HCT116 (cell line): ENCODE data around the gene S100A2. TPM values are rescaled to one million over a fixed set of nuclear protein-coding genes. Genes with fewer than 3 reads are reported as not detected.

ENCODE experiments used
- ATAC-seq: fragments of 200-7000 bp; cut with Tn5 transposase; 2 replicates; pipeline ENCODE4 v1.9.1; 2020; ENCODE audit warnings: mild to moderate bottlenecking, moderate library complexity
- BruUV-seq: library from RNA; stranded (reverse); fragments of 400-500 nt; replicated peaks from 2 replicates; lab custom pipeline; 2021; lab: Mats Ljungman, UMichigan
- CTCF ChIA-PET: fragments of 300-600 bp; sonication (Branson Sonifier 250); formaldehyde crosslinking; loops from one replicate; lab custom pipeline; 2021; ENCODE audit warnings: antibody characterized with exemption; lab: Charles Lee
- POLR2A ChIA-PET: fragments of 300-600, 350-600 bp; sonication (Branson Sonifier 250); formaldehyde crosslinking; loops from one replicate; lab custom pipeline; 2021; ENCODE audit warnings: antibody characterized with exemption; lab: Charles Lee
- RAD21 ChIA-PET, 2 experiments: fragments of 300-600 bp; sonication (Branson Sonifier 250); formaldehyde crosslinking; loops; one replicate each; lab custom pipeline; 2023; ENCODE audit warnings: low total read pairs in 2 of 2; ENCODE audit not compliant: uncharacterized antibody in 2 of 2, unreplicated experiment in 2 of 2, low non-redundant PET in 1 of 2; lab: Charles Lee
- DNase-seq: peaks from one replicate; pipeline ENCODE4 v3.0.0-alpha.2; 2010; ENCODE audit warnings: low read depth, low spot score
- H2AFZ ChIP-seq: fragments of 200-600 bp; shearing (Covaris generic), sonication (generic); 2 replicates; pipeline ENCODE4 v1.6.1; 2017; ENCODE audit warnings: low read depth, mixed run types, mixed read lengths, antibody characterized with exemption, low read length; ENCODE audit not compliant: poor library complexity, severe bottlenecking
- H3K27ac ChIP-seq: 2 replicates; pipeline ENCODE4 v1.5.1; 2012; ENCODE audit warnings: low read depth, low read length
- H3K27me3 ChIP-seq: fragments of 200-600 bp; sonication (generic); 2 replicates; pipeline ENCODE4 v1.6.1; 2016; ENCODE audit warnings: mixed run types, low read length, mixed read lengths; ENCODE audit not compliant: insufficient read depth
- H3K36me3 ChIP-seq, 2 experiments: fragments of 200-500 bp in 1 of 2; fragments of 200-600 bp in 1 of 2; sonication (Bioruptor generic) in 1 of 2; sonication (generic) in 1 of 2; 2 replicates each; pipeline versions ENCODE4 v1.5.1 to v1.6.1; 2014 to 2016; ENCODE audit warnings: low read length in 2 of 2, inconsistent platforms in 1 of 2, mixed read lengths in 1 of 2, mixed run types in 1 of 2; ENCODE audit not compliant: insufficient read depth in 2 of 2, control insufficient read depth in 1 of 2
- H3K4me1 ChIP-seq, 2 experiments: fragments of 200-600 bp in 1 of 2; sonication (generic) in 1 of 2; 2 replicates each; pipeline versions ENCODE4 v1.5.1 to v1.6.1; 2012 to 2017; ENCODE audit warnings: low read length in 2 of 2, inconsistent platforms in 1 of 2, mild to moderate bottlenecking in 1 of 2, mixed read lengths in 1 of 2, mixed run types in 1 of 2, moderate library complexity in 1 of 2; ENCODE audit not compliant: insufficient read depth in 2 of 2, control insufficient read depth in 1 of 2
- H3K4me2 ChIP-seq: fragments of 200-600 bp; sonication (generic); 2 replicates; pipeline ENCODE4 v1.6.1; 2017; ENCODE audit warnings: mixed run types, low read length, mixed read lengths
- H3K4me3 ChIP-seq, 2 experiments: fragments of 200-600 bp in 1 of 2; sonication (generic) in 1 of 2; replicated peaks in 1 of 2; 2 replicates each; pipeline ENCODE4 v1.5.1; 2011 to 2016; ENCODE audit warnings: low read length in 2 of 2, control low read depth in 1 of 2, low read depth in 1 of 2, mild to moderate bottlenecking in 1 of 2, mixed read lengths in 1 of 2, mixed run types in 1 of 2
- H3K79me2 ChIP-seq: fragments of 200-600 bp; sonication (generic); 2 replicates; pipeline ENCODE4 v1.6.1; 2017; ENCODE audit warnings: mild to moderate bottlenecking, mixed run types, low read length, moderate library complexity, mixed read lengths; ENCODE audit not compliant: insufficient read depth
- H3K9ac ChIP-seq: fragments of 200-600 bp; sonication (generic); 2 replicates; pipeline ENCODE4 v1.6.1; 2016; ENCODE audit warnings: low read length, mixed read lengths
- H3K9me2 ChIP-seq: fragments of 200-600 bp; sonication (generic), shearing (Covaris generic); 2 replicates; pipeline ENCODE4 v1.6.1; 2017; ENCODE audit warnings: mixed run types, mild to moderate bottlenecking, moderate library complexity; ENCODE audit not compliant: insufficient read depth
- H3K9me3 ChIP-seq, 2 experiments: fragments of 200-500 bp in 1 of 2; fragments of 200-600 bp in 1 of 2; sonication (Bioruptor generic) in 1 of 2; sonication (generic) in 1 of 2; 2 replicates each; pipeline ENCODE4 v1.6.1; 2014 to 2017; ENCODE audit warnings: low read length in 2 of 2, mixed read lengths in 2 of 2, inconsistent platforms in 1 of 2, low read depth in 1 of 2, mild to moderate bottlenecking in 1 of 2, mixed run types in 1 of 2, moderate library complexity in 1 of 2; ENCODE audit not compliant: control insufficient read depth in 1 of 2, insufficient read depth in 1 of 2
- H4K20me1 ChIP-seq: fragments of 200-600 bp; sonication (generic), shearing (Covaris generic); 2 replicates; pipeline ENCODE4 v1.6.1; 2017; ENCODE audit warnings: mixed run types, mild to moderate bottlenecking, moderate library complexity; ENCODE audit not compliant: insufficient read depth
- ATF3 ChIP-seq: IDR thresholded peaks from 2 replicates; pipeline ENCODE4 v1.6.1; 2012
- CBX3 ChIP-seq: IDR thresholded peaks from 2 replicates; pipeline ENCODE4 v1.6.1; 2012; ENCODE audit warnings: low read depth
- CEBPB ChIP-seq: IDR thresholded peaks from 2 replicates; pipeline ENCODE4 v1.6.1; 2012; ENCODE audit warnings: low read depth
- ELF1 ChIP-seq: IDR thresholded peaks from 2 replicates; pipeline ENCODE4 v1.6.1; 2012; ENCODE audit warnings: low read depth, borderline replicate concordance
- EZH2 ChIP-seq: fragments of 200-600 bp; sonication (generic); IDR thresholded peaks from 2 replicates; pipeline ENCODE4 v1.6.1; 2017; ENCODE audit warnings: antibody characterized with exemption, mixed run types
- FOSL1 ChIP-seq: IDR thresholded peaks from 2 replicates; pipeline ENCODE4 v1.6.1; 2012; ENCODE audit warnings: low read depth
- POLR2A ChIP-seq: IDR thresholded peaks from 2 replicates; pipeline ENCODE4 v1.7.0; 2011; ENCODE audit warnings: borderline replicate concordance; ENCODE audit not compliant: insufficient read depth, insufficient read length; ENCODE audit errors: extremely low read depth
- POLR2AphosphoS5 ChIP-seq: IDR thresholded peaks from 2 replicates; pipeline ENCODE4 v1.6.1; 2011; ENCODE audit warnings: mild to moderate bottlenecking, low read depth, low read length, moderate library complexity
- REST ChIP-seq: IDR thresholded peaks from 2 replicates; pipeline ENCODE4 v1.6.1; 2012; ENCODE audit warnings: low read depth
- SRF ChIP-seq: IDR thresholded peaks from 2 replicates; pipeline ENCODE4 v1.6.1; 2012; ENCODE audit warnings: low read depth
- ZBTB33 ChIP-seq: IDR thresholded peaks from 2 replicates; pipeline ENCODE4 v1.6.1; 2011; ENCODE audit warnings: mild to moderate bottlenecking, low read length, moderate library complexity; ENCODE audit not compliant: insufficient replicate concordance; ENCODE audit errors: extremely low read depth
- ZNF274 ChIP-seq: fragments of 200-500 bp; sonication (Bioruptor generic); IDR thresholded peaks from 2 replicates; pipeline ENCODE4 v1.6.1; 2014; ENCODE audit warnings: mild to moderate bottlenecking, low read depth, low read length, inconsistent platforms
- intact Hi-C: fragments of 100-400 bp; cut with micrococcal nuclease; formaldehyde crosslinking; loops from 2 replicates; pipeline ENCODE4 v1.10.0; 2022
- total RNA-seq: library from RNA; stranded (reverse); gene quantifications from one replicate; pipeline ENCODE4 v1.2.1, GENCODE V29; 2021; ENCODE audit not compliant: unreplicated experiment

S100A2 gene
- total RNA-seq, 1 experiment from 2014 or later: 24.8 TPM

- no peak overlapping the region for H2AFZ ChIP-seq
- peak overlapping the region; percentile 77 for H3K4me2 ChIP-seq
- H3K27ac ChIP-seq: no peak overlapping the region; the same call in 1 of the 2 replicates
- ChIA-PET POLR2A (interaction anchor here (1.1 to 8.1 kb wide), 2 partner anchors 15 to 16 kb away, joined by 3 to 78 read pairs; partner anchors contain the start of gene S100A6), RAD21 (no interaction called here), CTCF (interaction anchor here (2.6 kb wide), 1 partner anchor 16 kb away, joined by 11 read pairs; no protein-coding TSS in a partner anchor)
- DNase-seq (no peak), ATAC-seq (no peak)
- H3K4me1 ChIP-seq: peaks cover 65 to 90% of the 10 kb centered on the region in 2 experiments
- H3K4me3 ChIP-seq: no peak overlapping the region
- intact Hi-C loops: no loop called here
- H3K79me2 ChIP-seq: peaks cover 2% of the 10 kb centered on the region; the same call in 1 of the 2 replicates
- TF ChIP-seq ZNF274: no peak
- no peak for TF ChIP-seq EZH2
- no peak for TF ChIP-seq CEBPB
- no peak for TF ChIP-seq SRF
- no peak for TF ChIP-seq POLR2AphosphoS5
- no peak for TF ChIP-seq ATF3
- TF ChIP-seq REST: no peak
- TF ChIP-seq POLR2A: no peak
- no peak for TF ChIP-seq CBX3
- TF ChIP-seq FOSL1: no peak
- TF ChIP-seq ZBTB33: no peak
- TF ChIP-seq ELF1: no peak
- H3K9me2 ChIP-seq: no peaks in the 10 kb centered on the region
- no peaks in the 10 kb centered on the region for H3K9me3 ChIP-seq
- no peaks in the 10 kb centered on the region for H3K36me3 ChIP-seq
- no peaks in the 10 kb centered on the region for H4K20me1 ChIP-seq
- H3K9ac ChIP-seq: peak overlapping the region; percentile 81
- no peaks in the 10 kb centered on the region for H3K27me3 ChIP-seq
- no TSS peak for BruUV-seq
Measured at GRCh38 chr1:153550398-153550758, 15.3 kb downstream of the S100A2 start.
